Fibroblast of skin of left quadriceps (primary cell): Measurements from ENCODE around the gene GIMAP5.

Experiments
- DNase-seq, 2 experiments: peaks; one replicate each; pipeline ENCODE4 v3.0.0-alpha.2; 2013; ENCODE audit warnings: low read depth in 2 of 2

GIMAP5 gene

DNA sequence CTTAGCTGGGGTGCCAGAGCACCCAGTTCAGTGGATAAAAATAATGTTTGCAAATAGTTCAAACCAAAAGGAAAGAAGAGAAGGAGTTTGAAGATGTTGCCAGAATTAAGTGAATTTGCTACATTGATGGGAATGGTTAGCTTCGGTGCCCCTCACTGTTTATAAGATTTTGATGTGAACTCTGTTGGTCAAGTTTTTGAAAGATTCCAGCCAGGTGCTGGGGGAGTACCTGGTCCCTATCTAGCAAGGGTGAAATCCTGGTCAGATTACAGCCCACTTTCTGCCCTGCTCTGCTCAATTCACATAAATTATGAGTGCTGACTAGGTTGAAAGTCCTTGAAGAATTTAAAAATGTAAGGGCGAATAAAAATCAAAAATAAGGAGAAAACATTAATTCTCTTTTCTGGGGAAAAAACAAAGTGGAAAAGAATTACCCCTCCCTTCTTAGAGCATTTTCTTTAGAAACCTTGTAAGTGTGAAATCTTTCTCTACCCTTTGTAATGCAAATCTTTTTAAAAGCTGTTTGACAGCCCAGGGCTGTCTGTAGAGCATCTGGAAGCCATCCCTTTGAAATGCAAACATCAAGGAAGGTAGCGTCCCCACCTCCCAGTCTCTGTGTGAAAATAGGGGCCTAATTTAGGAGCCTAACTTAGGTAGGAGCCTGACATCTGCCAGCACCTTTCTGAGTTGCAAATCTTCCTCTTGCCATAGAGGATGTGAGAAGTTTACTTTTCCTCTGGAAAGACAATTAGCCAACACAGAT lies 1.4 kb upstream of the GIMAP5 start:
- no peak for DNase-seq

DNA sequence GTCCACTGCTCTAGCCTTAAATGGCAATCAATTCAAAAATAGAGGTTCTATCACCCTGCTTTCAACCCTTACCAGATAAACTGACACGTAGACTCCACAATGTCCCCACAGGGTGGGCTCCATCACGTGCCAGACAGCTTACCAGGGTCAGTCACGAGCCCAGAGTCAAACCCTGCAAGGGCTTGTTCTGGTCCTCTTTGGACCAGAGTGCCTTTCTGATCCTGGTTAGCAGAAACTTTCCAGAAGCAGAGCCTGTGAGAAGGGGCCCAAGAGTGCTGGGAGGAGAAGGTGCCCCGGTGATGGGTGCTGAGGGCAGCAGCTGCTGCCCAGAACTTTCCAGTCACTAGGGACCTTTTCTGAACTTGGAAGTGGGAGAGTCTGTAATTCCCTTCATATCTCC lies 354 bp upstream of the GIMAP5 start:
- DNase-seq: no peak

DNA sequence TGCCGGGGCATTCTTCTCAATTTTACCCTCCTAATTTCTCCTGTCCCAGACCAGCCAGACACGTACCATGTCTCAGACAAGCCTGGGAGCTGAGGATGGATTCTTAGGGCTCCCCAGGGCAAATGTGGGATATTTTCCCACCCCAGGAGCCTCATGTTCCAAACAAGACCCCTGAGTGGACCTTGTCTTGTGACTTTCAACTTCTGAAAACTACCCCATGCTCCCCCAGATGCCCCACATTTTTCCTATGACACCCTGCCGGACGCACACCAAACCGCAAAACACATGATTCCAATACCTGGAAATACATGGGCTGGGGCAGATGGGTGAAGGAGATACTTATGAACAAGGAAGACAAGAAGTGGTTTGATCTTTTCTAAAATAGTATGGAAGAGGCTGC lies 874 bp downstream of the GIMAP5 start:
- DNase-seq: no peak

DNA sequence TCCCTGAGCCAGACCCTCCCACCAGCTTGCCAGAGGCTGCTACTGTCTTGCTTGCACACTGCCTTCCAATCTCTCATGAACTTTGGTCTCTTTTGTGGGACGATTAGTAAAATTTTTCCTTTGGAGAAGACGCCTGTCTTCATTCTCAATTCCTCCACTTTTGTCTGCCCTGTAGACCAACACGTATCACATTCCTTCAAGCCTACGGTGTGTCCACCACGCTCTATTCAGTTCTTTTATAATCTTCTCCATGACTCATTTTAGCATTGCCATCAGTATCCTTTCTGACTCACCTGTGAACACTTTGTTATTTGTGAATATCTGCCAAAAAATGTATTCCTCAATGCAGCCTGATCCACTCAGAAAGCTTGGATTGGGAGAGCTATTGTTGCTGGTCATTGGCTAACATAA lies 1.4 kb downstream of the GIMAP5 start:
- no peak for DNase-seq

DNA sequence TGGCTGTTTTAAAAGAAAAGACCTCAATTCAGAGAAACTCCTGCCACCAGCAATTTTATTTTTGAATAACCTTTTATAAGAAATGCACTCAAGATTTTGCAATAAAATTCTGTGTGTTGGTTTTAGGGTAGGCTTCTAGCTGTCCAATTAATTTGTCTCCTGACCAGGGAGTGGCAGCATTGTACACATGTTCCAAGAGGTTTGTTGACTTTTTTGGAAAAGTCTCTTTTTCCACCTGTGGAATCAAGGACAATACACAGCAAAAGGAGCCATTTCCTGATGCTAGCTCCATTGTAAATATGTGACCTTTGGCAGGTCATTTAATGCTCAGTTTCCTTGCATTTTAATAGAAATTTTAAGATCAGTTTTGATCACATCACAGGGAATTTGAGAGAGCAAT lies 1.8 kb downstream of the GIMAP5 start:
- DNase-seq: no peak

GRCh38 chr7:150740053-150740452 lies 2.8 kb downstream of the GIMAP5 start:
- DNase-seq: no peak

- no peak for DNase-seq
These were observed 5.2 kb downstream of the GIMAP5 start for GRCh38 chr7:150742286-150742968.

- no peak for DNase-seq
These were observed 6.9 kb downstream of the GIMAP5 start for GRCh38 chr7:150744041-150744656.

DNA sequence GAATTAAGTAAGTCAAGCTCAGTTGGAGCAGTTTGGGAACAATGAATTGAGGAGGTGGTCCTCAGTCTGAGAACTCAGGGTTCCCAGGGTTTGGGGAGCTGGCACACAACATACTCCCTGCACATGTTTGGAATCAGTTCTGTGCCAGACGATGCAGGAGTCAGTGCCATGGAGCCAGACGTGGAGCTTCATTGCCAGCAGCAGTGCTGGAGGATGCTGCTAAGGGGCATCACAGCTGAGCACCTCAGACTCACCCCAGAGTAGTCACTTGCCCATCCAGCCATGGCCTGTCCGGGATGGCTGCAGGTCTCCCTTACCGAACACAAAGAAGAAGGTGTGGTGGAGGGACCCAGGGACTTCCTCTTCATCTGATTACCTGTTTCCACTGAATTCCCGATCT lies 7.9 kb downstream of the GIMAP5 start:
- no peak for DNase-seq

GRCh38 chr7:150745876-150746275 lies 8.7 kb downstream of the GIMAP5 start:
- DNase-seq: no peak

DNA sequence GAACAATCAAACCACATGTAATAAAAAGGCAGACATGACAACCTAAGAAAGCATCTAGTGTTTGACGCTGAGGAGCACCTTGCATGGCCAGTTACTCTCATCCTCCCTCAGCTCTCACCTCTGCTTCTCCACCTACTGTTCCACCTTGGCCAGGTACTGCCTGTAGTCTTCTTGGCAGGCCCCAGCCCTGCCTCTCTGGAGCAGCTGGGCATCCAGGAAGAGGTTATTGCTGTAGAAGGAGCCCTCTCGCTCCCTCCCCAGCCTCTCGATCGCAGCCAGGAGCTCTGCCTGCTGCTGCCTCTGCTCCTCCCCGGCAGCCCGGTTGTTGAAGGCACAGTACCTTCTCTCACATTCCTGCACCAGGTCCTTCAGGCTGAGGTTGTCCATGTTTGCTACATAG lies 9.7 kb downstream of the GIMAP5 start:
- DNase-seq: no peak

DNA sequence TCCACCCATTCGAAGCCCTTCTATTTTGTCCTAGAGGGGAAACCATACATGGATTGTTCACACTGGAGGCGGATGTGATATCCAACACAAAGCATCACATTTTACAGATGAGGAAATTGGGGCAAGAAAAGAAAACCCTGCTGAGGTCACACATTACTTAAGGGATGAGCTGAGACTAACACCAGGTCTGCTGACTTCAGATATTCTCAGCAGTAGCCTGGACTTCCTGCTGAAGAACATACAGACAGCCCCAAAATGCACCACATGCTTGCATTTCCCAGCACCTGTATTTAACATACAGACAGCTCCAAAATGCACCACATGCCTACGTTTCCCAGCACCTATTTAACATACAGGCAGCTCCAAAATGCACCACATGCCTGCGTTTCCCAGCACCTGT lies 11.2 kb downstream of the GIMAP5 start:
- DNase-seq: no peak

DNA sequence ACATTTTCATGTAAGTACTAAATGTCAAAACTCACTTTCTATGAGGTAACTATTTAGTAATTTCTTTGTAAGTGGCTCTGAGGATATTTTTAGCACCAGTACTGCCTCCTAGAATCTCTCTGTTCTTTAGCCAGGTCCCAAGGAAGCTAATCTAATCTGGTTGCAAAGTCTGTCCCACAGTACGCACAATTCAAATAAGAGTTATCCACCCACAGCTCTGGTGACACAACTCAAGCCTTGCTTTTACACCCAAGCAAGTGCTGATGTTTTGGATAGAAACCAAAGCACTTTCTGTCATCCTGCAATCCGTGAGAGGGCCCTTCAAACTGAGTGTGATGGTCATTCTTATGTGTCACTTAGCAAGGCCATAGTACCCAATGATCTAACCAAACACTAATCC lies 14.5 kb downstream of the GIMAP5 start:
- DNase-seq: no peak

GRCh38 chr7:150753239-150753638 lies 16.0 kb downstream of the GIMAP5 start:
- DNase-seq: no peak

- no peak for DNase-seq
These were observed 16.8 kb downstream of the GIMAP5 start for GRCh38 chr7:150753826-150754603.

DNA sequence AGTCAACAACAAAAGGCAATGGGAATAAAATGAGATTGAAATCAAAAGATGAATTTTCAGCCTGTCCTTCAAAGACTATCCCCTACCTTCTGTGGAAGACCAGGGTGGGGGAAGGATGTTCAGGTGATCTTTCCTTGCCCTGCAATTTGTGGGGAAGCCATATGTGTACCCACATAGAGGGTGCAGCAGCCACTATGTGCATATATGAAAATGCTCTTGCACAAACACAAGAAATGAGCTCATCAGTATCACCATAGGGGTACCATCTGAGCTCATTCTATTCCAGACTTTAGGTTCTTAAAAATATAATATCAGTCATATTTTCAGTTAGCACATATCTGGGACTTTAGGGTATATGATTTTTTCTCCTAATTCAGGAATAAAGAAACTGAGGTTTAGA lies 17.7 kb downstream of the GIMAP5 start:
- DNase-seq: no peak

- no peak for DNase-seq
These were observed 18.4 kb downstream of the GIMAP5 start for GRCh38 chr7:150755473-150756099.

DNA sequence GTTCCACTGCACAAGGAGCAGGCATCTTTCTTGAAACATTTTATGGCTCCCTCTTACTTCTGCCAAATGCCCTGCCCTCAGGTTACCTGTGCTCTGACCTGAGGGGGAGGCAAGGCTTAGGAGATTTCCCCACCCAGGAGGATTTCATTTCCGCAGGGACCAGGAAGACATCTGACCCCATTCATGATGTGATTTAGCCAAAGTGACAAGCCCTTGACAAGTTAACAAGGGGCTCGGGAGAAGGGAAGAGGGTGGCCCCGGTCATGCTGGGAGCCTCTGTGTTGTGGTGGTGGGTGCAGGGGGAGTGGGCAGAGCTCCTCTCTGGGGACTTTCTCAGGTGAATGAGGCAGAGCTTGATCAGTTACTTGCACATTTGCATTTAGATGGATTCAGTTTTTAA lies 18.9 kb downstream of the GIMAP5 start:
- DNase-seq: no peak

DNA sequence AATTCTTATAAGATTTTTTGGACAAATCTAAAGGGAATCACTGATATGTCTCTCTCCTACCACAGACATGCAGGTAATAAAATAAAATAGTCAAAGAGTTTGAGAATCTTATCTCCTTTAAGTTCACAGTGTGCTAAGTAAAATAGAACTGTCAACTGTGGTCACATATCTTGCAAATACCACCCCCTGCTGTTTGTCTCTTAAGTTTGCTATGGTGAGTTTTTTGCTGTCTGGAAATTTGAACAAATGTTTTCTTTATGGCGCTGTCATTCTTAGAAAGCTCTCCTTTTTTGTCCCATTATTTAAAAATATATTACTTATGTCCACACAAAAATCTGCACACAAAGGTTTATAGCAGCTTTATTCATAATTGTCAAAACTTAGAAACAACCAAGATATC lies 19.6 kb downstream of the GIMAP5 start:
- DNase-seq: no peak

- DNase-seq: no peak
These were observed 22.3 kb downstream of the GIMAP5 start for GRCh38 chr7:150759479-150759878.

DNA sequence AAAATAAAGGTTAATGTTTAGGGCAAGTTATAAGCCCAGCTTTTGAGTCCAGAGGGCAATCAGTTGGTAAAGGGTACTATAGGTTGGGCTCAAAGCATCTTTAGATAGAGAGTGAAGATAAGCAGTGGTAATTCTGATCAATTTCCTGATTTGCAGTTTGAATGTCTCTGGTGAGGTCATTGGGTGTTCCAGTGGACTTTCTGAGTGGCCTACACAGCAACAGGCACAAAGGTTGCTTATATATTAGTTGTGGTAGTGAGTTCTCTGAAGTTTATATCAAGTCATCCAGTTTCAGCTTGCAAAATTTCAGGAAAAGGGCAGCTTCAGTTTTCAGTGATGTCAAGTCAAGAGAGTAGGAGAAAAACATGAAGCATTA lies 29.1 kb downstream of the GIMAP5 start:
- no peak for DNase-seq

DNA sequence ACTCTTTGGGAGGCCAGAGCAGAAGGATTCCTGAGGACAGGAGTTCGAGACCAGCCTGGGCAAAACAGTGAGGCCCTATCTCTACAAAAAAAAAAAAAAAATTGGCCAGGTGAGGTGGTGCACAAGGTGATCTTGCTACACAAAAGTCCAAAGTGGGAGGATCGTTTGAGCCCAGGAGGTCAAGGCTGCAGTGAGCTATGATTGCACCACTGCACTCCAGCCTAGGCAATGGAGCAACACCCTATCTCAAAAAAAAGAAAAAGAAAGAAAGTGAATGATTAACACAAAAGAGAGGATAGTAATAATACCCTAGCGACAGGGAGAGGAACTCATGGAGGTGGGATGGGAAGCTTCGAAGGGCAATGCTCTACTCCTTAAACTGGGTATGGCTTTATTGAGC lies 32.5 kb downstream of the GIMAP5 start:
- DNase-seq: no peak
